ENCODE results near the gene CCDC186. TPM values are rescaled to one million over a fixed set of nuclear protein-coding genes. Genes with fewer than 3 reads are reported as not detected.

Gene CCDC186
- total RNA-seq, 1 donor = 14.6 TPM

DNA sequence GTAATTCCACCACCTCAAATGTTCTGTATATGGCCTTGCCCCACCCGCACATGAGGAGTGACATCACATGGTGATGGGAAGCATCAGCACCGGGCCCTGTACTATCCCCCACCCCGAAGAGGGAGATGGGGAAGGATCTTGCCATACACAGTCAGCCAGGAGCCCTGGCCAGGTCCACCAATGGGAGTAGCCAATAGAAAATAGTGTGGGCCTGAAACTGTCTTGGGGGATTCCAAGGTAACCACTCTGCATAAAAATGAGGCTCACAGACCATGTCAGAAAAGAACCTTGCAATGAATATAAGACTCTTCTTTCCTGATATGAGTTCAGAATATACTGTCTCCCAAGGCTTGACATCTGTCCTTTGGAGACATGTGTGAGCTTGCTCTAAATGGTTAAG lies 79.2 kb downstream of the CCDC186 start:
- H3K4me3 ChIP-seq (ENCODE audit: low read depth, low read length) = no peak overlapping the region
- no peak for DNase-seq (ENCODE audit: low read depth)
- TF ChIP-seq, protein P1, sequence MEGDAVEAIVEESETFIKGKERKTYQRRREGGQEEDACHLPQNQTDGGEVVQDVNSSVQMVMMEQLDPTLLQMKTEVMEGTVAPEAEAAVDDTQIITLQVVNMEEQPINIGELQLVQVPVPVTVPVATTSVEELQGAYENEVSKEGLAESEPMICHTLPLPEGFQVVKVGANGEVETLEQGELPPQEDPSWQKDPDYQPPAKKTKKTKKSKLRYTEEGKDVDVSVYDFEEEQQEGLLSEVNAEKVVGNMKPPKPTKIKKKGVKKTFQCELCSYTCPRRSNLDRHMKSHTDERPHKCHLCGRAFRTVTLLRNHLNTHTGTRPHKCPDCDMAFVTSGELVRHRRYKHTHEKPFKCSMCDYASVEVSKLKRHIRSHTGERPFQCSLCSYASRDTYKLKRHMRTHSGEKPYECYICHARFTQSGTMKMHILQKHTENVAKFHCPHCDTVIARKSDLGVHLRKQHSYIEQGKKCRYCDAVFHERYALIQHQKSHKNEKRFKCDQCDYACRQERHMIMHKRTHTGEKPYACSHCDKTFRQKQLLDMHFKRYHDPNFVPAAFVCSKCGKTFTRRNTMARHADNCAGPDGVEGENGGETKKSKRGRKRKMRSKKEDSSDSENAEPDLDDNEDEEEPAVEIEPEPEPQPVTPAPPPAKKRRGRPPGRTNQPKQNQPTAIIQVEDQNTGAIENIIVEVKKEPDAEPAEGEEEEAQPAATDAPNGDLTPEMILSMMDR (IDR thresholded peaks at IDR 0.05; ENCODE audit: insufficient read depth, low read length) = no peak

- DNase-seq (ENCODE audit: low read depth) = no peak
- no peak overlapping the region for H3K4me3 ChIP-seq (ENCODE audit: low read depth, low read length)
- TF ChIP-seq, protein P1 (IDR thresholded peaks at IDR 0.05; ENCODE audit: insufficient read depth, low read length) = no peak
Measured at GRCh38 chr10:114087655-114088054, 86.3 kb downstream of the CCDC186 start.

GRCh38 chr10:114087255-114087654 lies 86.7 kb downstream of the CCDC186 start:
- TF ChIP-seq, protein P1 (IDR thresholded peaks at IDR 0.05; ENCODE audit: insufficient read depth, low read length) = no peak
- no peak for DNase-seq (ENCODE audit: low read depth)
- no peak overlapping the region for H3K4me3 ChIP-seq (ENCODE audit: low read depth, low read length)

DNA sequence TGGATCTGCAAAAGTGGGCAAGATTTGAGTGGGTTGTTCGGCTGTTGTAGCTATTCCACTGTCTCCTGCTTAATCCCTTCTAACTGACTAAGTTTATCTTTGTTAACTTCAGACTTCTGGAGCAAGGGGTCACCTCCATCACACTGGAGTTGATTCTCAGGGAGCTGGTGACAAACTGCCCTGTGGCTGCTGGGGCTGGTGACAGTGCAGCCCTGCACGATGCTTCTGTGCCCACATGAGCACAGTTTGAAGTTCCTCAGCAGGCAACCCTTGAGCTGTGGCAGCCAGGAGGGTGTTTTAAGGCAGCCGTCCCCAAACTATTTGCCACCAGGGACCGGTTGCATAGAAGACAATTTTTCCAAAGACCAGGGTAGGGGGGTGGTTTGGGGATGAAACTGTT lies 89.8 kb downstream of the CCDC186 start:
- H3K4me3 ChIP-seq (ENCODE audit: low read depth, low read length) = no peak overlapping the region
- DNase-seq (ENCODE audit: low read depth) = no peak
- TF ChIP-seq, protein P1 (IDR thresholded peaks at IDR 0.05; ENCODE audit: insufficient read depth, low read length) = no peak

DNA sequence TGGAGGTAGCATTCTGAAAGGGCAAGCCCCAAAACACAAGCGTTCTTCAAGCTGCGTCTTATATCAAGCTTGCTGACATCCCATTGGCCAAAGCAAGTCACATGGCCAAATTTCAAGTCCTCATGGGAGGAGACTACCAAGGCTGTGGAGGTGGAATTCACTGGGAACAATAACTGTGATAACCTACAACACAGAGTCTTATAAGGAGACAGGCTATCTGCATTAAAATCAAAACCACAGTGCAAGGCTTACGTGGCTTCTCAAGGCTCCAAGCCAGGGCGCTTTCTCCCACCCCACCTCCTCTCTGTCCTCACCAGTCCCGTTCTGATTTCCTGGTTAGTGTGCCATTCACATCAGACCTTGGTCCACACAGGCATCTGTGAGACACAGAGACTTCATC lies 91.0 kb downstream of the CCDC186 start:
- no peak for DNase-seq (ENCODE audit: low read depth)
- no peak overlapping the region for H3K4me3 ChIP-seq (ENCODE audit: low read depth, low read length)
- TF ChIP-seq, protein P1 (IDR thresholded peaks at IDR 0.05; ENCODE audit: insufficient read depth, low read length) = no peak

DNA sequence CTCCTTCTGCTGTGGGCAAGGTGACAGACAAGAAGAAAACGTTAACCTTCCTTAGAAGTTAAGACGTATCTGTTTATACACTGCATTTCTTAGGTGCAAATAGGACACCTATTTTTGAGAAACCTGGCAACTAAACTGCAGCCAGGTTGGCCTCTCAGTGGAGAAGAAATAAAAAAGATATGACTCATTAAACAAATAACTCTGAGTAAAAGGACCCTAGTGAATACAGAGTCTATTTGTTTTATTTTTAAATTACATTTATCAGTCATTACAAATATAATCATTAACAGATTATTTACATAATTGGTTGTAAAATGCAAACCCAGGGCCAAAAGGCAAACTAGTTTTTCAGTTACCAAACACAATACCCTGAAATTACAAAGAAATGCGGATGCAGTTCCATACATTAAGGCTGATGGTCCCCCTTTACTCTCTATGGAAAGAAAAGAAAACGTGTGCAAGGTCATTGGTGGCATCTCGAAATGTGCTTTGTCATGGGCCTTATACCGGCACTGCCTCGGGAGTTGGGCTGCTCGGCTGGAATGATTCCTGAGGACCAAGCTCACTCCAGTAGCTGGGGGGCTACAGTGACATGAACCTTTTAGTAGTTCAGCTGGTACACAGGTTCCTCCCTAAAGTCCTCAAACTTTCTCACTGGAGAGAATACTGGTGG lies 92.0 kb downstream of the CCDC186 start:
- no peak for DNase-seq (ENCODE audit: low read depth)
- H3K4me3 ChIP-seq (ENCODE audit: low read depth, low read length) = no peak overlapping the region
- TF ChIP-seq, protein P1 (IDR thresholded peaks at IDR 0.05; ENCODE audit: insufficient read depth, low read length) = no peak

DNA sequence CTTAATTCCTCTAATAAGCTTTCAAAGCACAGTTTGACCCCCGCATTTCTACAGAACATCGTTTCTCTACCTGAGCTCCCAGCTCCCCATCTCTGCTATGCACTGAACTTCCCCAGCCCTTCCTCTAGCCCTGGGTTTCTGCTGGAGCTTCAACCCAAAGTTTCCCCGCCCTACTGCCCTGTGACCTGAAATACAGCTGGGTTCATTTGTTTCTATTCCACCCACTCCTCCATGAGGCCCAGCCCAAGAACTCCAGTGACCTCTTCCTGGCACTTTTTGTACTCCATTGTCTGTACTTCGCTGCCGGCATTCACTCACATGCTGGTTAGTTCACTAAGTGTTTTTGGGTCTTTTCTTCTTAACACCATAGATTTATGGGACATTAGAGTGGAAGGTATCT lies 94.6 kb downstream of the CCDC186 start:
- TF ChIP-seq, protein P1 (IDR thresholded peaks at IDR 0.05; ENCODE audit: insufficient read depth, low read length) = no peak
- no peak overlapping the region for H3K4me3 ChIP-seq (ENCODE audit: low read depth, low read length)
- DNase-seq (ENCODE audit: low read depth) = no peak
